A549 treated with DMSO at 1 μM for 4 hours (cell line): ENCODE measurements around the gene TSFM. TPM values are rescaled to one million over a fixed set of nuclear protein-coding genes. Genes with fewer than 3 reads are reported as not detected.

ENCODE experiments used
- total RNA-seq: library from RNA; stranded (reverse); fragments of 200-300 nt; extraction: Qiagen RNA extraction; gene quantifications from 5 replicates; pipeline ENCODE4 v1.2.3, GENCODE V29; 2022; ENCODE audit warnings: low read depth

Gene TSFM
- 71.8 to 78.2 TPM (median 76.6 TPM) in 5 replicates for total RNA-seq

GRCh38 chr12:57782608-57783465 is at the start of gene TSFM:
TSS of gene TSFM (plus strand) at chr12:57782787. CDS start at chr12:57782802, 15 bp downstream.

GRCh38 chr12:57738661-57739237 is 43.8 kb upstream of the TSFM start, which contains the start of gene AGAP2:
TSS of gene AGAP2 (minus strand) at chr12:57738742. CDS start at chr12:57738246, 496 bp downstream.

GRCh38 chr12:57744777-57745484 is 37.7 kb upstream of the TSFM start, which contains the start of gene TSPAN31:
TSS of gene TSPAN31 (plus strand) at chr12:57745039. CDS start at chr12:57745155, 116 bp downstream.

GRCh38 chr12:57751788-57752667 is 30.6 kb upstream of the TSFM start, which contains the start of gene CDK4:
TSS of gene CDK4 (minus strand) at chr12:57752310. CDS start at chr12:57751717, 593 bp downstream.

GRCh38 chr12:57754411-57755193 is 28.0 kb upstream of the TSFM start, which contains the start of gene MARCHF9:
TSS of gene MARCHF9 (plus strand) at chr12:57755103. CDS start at chr12:57755529, 426 bp downstream.

GRCh38 chr12:57766464-57767304 is 15.9 kb upstream of the TSFM start, which contains the start of gene CYP27B1:
TSS of gene CYP27B1 (minus strand) at chr12:57767078. CDS start at chr12:57767041, 37 bp downstream.

GRCh38 chr12:57771873-57772428 is 10.6 kb upstream of the TSFM start, which contains the start of gene METTL1:
TSS of gene METTL1 (minus strand) at chr12:57772105. CDS start at chr12:57772083, 22 bp downstream.

GRCh38 chr12:57772429-57773322 is 9.9 kb upstream of the TSFM start, which contains the start of gene EEF1AKMT3:
TSS of gene EEF1AKMT3 (plus strand) at chr12:57772614. CDS start at chr12:57772725, 111 bp downstream.

GRCh38 chr12:57846577-57847319 is 64.2 kb downstream of the TSFM start, which contains the start of gene CTDSP2:
TSS of gene CTDSP2 (minus strand) at chr12:57846729. CDS start at chr12:57846435, 294 bp downstream.

Other genes with a start within 250 kb of the TSFM start
- gene DCTN2, start 235.6 kb upstream of the TSFM start, total RNA-seq = 103 to 160 TPM (median 117 TPM) in 5 replicates
- gene KIF5A, start 232.7 kb upstream of the TSFM start, total RNA-seq = 0.18 to 0.30 TPM (median 0.21 TPM) in 5 replicates
- gene PIP4K2C, start 191.6 kb upstream of the TSFM start, total RNA-seq = 40.0 to 50.3 TPM (median 42.2 TPM) in 5 replicates
- 17.1 to 19.8 TPM (median 17.7 TPM) in 5 replicates for gene DTX3, start 178.0 kb upstream of the TSFM start, total RNA-seq
- 5.6 to 6.9 TPM (median 6.1 TPM) in 5 replicates for gene ARHGEF25, start 171.4 kb upstream of the TSFM start, total RNA-seq
- gene B4GALNT1, start 149.6 kb upstream of the TSFM start, total RNA-seq = 34.2 to 52.4 TPM (median 46.8 TPM) in 5 replicates
- 112 to 120 TPM (median 115 TPM) in 5 replicates for gene OS9, start 88.7 kb upstream of the TSFM start, total RNA-seq
- 0.06 to 0.17 TPM (median 0.13 TPM) in 5 replicates for gene AGAP2, start 44.0 kb upstream of the TSFM start, total RNA-seq
- 15.5 to 19.6 TPM (median 18.9 TPM) in 5 replicates for gene TSPAN31, start 37.7 kb upstream of the TSFM start, total RNA-seq
- 245 to 308 TPM (median 257 TPM) in 5 replicates for gene CDK4, start 30.5 kb upstream of the TSFM start, total RNA-seq
- 4.9 to 7.8 TPM (median 7.3 TPM) in 5 replicates for gene MARCHF9, start 27.7 kb upstream of the TSFM start, total RNA-seq
- gene CYP27B1, start 15.7 kb upstream of the TSFM start, total RNA-seq = 2.0 to 4.0 TPM (median 2.2 TPM) in 5 replicates
- gene METTL1, start 10.7 kb upstream of the TSFM start, total RNA-seq = 52.8 to 58.9 TPM (median 56.8 TPM) in 5 replicates
- gene EEF1AKMT3, start 10.2 kb upstream of the TSFM start, total RNA-seq = 6.0 to 6.8 TPM (median 6.5 TPM) in 5 replicates
- 0.39 to 1.1 TPM (median 0.62 TPM) in 5 replicates for gene AVIL, start 35.9 kb downstream of the TSFM start, total RNA-seq
- 45.4 to 60.2 TPM (median 56.6 TPM) in 5 replicates for gene CTDSP2, start 63.9 kb downstream of the TSFM start, total RNA-seq
- gene ATP23, start 158.8 kb downstream of the TSFM start, total RNA-seq = 5.5 to 6.5 TPM (median 6.1 TPM) in 5 replicates